NCI-H1694 (cell line): ENCODE measurements around the gene SLC7A9.
"Not testable (repeated sequence)": the region's sequence is repeated elsewhere in the genome, so short reads cannot be mapped to it uniquely, and the experiment has no call there.

ENCODE experiments used
- DNase-seq: peaks from one replicate; lab custom pipeline; 2025; lab: John Stamatoyannopoulos, UW

The SLC7A9 gene

GRCh38 chr19:32800191-32800590 lies 69.4 kb downstream of the SLC7A9 start:
- no peak for DNase-seq

- no peak for DNase-seq
These were observed 71.4 kb downstream of the SLC7A9 start for GRCh38 chr19:32798201-32798600.

GRCh38 chr19:32789429-32789828 lies 80.1 kb downstream of the SLC7A9 start:
- DNase-seq, result no peak

GRCh38 chr19:32787895-32788294 lies 81.7 kb downstream of the SLC7A9 start:
- not testable (repeated sequence) for DNase-seq

- DNase-seq, result not testable (repeated sequence)
These were observed 82.3 kb downstream of the SLC7A9 start for GRCh38 chr19:32787161-32787813.

GRCh38 chr19:32782089-32782488 lies 87.5 kb downstream of the SLC7A9 start:
- DNase-seq, result not testable (repeated sequence)

- DNase-seq, result no peak
These were observed 88.3 kb downstream of the SLC7A9 start for GRCh38 chr19:32781280-32781679.
